ENCODE data around the gene RRP1.
A peak's percentile ranks its signal among the peaks of the same experiment; 100 is the strongest.

Gene RRP1

DNA sequence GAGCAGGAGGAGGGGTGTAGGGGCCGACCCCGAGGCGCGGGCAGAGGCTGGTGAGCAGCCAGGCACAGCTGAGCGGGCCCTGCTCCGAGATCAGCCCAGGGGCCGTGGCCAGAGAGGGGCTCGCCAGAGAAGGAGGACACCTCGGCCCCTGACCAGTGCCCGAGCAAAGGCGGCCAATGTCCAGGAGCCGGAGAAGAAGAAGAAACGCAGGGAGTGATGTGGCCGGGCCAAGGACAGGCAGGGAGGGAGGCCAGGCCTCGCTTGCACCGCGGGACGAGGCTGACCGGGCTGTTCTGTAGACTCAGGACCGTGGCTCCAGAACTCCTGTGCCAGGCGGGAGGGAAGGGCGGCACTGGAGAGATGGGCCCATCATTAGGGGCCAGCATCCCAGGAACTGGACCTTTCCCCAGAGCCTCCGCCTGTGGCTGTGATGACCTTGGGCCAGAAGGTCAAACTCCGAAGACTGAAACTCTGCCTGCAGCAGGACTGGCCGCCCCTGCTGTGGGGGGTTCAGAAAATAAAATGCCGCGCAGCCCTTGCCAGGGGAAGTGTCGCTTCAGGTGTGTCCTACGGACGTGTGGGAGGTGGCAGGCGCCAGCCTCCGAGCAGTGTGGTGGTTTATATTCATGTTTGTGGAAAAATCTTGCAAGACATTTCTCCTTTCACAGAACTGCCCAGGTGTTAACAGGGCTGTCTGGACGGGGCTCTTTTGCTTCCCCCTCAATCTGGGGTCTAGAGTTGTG is 14.4 kb downstream of the RRP1 start:
- DNase-seq = no peak

DNA sequence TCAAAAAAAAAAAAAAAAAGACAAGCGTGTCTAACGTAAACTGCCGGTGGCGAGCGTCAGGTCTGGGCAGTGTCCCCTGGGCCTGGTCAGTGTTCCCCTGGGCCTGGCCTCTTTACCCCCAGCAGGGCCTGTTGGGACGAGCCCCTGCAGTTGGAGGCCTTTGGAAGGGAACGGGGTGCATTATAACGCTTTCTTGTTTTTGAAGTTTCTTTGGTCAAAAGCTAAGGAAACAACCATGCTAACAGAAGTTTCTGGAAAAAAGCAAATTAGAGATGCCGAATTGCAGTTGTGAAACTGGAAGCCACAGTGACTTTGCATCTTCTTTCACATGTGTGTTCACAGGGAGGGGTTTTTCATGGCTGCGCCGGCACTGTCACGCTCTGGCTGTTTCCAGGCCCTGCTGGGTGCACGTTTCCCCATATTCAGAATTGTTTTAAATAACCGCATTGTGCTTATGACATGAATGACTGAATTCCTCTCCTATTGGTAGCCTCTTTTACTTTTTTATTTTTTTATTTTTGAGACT is 16.0 kb downstream of the RRP1 start:
- DNase-seq = no peak

DNA sequence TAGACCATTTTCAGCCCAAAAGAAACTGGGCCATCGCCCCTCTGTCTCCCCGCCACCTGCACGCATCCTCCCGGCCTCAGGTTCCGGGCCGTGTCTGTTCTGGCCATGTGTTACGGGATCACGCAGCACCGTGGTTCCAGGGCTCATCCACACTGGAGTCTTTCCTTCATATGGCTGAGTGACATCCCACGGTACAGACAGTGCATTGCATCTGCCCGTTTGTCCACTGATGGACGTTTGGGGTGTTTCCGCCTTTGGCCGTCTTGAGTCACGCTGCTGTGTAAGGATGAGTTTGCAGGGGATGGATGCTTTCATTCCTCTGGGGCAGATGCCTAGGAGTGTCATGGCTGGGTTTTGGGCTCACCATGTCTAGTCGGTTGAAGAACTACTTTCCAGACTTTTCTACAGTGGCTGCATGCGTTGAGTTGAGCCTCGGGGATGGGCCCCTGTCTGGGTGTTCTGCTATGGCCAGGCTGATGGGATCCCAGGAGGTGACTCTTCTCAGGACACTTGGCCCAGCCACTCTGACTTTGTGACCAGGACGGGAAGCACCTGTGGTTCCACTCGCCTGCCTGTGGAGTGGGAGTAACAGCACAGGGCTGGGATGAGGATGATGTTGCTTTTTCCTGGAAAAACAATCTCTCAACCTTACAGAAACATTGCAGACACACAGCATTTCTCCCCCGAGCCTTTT is 16.8 kb downstream of the RRP1 start:
- DNase-seq = no peak

DNA sequence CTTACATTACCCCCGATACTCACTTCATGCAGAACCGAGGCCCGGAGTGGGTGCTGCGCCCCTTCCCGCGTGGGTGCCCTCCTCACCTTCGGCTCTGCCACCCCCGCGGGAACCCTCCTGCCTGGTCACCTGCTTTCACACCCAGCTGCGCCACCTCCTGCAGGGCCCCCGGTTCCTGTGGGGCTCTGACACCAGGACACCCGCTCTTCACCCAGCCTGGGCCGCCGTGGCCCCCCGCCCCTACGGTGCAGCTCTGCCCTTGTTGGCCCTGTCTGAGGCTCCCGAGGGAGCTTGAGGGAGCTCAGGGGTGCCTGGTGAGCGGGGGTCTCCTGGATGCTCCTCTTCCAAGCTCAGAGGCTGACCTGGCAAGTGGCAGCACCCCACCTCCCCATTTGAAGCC is 19.0 kb downstream of the RRP1 start:
- no peak for DNase-seq

DNA sequence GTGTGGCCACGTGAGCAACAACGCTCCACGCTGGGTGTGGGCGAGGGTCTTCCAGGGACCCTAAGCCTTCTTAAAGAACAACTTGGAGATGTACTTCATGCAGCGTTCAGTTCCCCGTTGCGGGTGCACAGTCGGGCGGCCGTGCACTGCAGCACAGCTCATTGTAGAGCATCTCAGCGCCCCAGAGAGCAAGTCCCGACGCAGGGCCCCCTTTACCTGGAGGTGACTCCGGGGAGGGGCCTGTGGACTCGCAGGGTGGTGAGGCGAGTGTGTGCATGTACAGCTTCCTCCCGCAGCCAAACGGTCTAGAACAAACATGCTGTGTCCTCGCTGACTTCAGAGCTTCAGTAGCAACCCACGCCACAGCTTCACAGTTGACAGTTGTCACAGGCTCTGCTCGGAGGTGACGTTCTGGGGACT is 19.5 kb downstream of the RRP1 start:
- no peak for DNase-seq

DNA sequence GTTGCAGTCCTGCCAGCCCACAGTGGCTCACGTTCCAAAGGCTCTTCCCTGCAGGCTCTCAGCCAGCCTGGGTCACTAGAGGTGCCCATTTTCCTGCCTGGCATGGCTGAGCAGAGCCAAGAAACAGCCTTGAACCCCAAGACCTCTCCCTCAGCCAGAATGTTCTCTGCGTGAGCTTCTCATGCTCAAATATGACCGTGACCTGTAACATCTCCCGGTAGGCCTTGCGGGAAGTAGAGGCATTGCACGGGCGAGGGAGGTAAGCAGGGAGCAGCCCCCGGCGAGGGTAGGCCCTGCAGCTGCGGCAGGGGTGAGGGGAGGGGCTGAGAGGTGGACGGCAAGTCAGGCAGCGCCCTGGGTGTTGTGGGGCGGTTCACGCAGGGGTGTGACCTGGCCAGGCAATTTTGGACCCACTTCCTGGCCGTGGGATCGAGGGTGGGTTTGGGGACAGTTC is 20.0 kb downstream of the RRP1 start:
- no peak for DNase-seq

DNA sequence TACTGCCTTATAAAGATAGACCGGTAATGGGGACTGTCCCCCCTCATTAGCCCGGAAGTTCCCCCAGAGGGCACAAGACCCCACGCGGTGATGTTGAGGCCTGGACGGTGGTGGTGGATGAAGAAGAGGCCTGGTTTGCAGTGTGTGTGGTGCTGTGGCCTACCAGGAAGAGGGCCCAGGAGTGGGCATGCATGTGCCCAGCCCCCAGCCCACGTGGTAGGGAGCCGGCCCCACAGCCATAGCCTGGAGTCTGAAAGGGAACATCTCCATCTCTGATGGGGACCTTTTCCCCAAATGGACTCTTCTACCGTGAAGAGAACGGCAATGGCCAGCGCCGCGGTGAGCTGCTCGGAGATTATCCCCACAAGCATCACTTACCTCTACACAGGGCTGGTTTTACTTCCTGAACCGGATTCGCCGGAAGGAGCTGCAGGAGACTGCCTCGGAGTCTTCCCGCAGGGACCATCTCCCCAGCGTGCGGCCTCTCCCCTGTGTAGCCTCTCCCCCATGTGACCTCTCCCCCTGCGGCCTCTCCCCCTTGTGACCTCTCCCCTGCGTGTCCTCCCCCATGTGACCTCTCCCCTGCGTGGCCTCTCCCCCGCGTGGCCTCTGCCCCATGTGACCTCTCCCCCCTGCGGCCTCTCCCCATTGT is 20.6 kb downstream of the RRP1 start:
- DNase-seq = no peak

DNA sequence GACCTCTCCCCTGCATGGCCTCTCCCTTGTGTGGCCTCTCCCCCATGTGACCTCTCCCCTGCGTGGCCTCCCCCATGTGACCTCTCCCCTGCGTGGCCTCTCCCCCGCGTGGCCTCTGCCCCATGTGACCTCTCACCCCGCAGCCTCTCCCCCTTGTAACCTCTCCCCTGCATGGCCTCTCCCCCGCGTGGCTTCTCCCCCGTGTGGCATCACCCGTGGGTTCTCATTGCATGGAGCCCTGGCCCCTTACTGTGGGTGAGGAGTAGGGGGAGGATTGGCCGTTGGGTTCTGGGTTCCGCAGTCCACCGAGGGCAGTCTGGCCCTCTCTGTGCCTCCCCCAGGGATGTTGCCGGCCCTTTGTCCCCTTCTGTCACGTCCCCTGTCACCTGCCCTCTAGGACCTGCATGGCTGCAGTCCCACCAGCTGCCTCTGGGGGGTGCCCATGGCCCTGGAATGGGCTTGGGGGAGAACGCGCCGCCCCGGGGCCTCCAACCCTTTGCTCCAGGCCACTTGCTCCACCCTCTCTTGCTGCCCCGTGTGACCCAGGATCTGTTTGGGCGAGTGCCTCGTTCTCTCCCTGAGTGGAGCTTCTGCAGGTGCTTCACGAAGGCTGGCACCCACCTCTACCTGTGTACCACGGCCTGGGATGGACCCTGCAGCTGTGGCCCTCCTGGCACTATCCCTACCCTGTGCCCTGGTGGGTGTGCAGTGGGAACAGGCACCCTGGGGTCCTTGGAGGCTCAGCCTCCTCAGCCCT is 21.3 kb downstream of the RRP1 start:
- peak; percentile 67 for DNase-seq

DNA sequence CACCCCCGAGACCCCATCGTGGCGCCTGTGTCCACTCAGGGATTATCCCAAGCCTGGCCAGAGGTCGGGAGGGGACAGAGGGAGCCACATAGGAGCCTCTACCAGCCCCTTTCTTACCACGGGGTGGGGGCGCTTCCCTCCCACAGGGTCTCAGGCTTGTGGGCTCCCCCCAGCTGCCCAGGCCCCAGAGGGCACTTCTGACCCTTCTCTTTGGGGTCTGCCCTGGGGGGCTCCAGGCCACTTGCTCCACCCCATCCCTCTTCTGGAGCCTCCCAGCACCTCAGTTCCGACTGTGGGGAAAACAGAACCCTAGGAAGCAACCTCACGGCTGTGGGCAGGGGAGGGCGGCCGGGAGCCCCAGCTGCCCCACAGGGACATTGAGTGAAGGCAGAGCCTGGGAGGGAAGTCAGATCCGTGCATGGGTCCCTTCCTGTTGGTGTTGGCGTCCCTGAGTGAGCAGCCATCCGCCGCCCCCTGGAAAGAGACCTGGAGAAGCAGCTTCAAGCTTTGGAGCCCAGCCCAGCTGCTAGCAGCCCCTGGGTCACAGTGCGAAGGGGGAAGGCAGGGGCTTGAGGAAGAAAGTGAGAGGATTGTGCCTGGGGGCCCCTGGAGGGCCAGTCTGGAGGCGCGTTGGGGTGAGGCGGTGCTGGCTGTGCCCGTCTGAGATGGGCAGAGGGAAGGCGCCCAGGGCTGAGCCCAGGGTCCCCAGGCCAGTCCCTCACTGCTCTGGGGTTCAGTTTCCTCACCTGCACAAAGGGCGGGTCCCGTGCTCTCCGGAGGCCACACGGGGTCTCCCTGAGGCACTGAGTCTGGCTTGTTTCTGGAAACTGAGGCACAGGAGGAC is 22.1 kb downstream of the RRP1 start:
- DNase-seq = peak; percentile 30

DNA sequence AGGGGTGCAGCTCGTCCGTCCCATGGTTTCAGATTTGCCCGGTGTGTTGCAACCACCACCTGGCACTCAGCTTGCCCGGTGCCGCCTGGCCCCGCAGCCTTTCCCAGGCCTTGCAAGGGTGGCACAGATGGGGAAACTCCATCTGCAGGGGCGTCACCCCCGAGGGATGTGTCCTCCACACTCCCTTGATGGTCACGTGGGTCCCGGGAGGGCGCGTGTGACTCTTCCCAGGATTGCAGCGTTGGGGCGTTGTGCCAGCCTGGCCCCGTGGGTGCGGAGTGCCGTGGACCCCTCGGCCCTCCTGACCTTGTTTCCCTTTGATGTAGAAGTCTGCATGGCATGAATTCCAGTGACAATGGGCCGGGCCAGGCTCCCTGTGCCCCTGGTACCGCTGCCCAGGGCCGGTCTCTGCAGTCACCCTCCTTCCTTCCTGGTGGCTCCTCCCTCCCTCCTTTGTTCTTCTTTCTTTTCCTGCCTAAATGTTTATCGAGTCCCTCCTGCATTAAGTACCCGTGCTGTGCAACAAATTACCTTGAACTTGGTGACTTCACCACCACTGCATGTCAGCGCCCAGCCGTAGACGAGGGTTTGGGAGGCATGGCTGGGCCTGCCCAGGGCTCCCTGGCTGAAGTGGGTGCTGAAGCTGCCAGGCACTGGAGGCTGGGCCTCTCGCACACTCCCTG is 22.9 kb downstream of the RRP1 start:
- peak; percentile 93 for DNase-seq

DNA sequence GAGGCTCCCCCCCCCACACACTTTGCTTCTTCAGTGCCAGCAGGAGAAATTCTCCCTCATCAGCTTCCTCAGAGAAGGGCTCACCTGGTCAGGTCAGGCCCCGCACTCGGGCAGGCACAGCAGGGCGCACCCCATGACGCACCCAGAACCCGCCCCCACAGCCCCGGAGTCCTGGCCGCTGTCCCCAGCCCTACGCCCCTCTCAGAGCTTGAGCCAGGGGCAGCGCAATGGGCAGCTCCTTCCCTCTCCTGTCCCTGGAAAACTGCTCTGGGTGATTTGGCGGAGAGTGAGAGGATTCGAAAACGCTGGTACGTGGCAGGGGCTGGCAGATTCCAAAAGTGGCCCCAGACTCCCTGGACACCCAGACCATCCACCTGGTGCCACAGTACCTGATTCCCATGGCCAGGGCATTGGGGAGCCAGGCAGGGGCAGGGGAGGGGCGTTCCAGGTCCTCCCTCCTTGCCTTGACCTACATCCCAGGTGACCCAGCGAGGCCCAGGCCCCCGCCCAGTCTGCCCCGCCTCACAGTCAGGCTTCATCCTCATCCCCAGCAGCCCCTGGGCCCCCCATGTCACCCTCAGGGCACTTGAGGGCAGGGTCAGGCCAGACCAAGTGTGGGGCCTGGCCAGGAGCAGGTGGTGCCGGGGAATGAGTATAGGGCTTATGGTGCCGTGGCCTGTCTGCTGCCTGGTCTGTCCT is 23.7 kb downstream of the RRP1 start:
- DNase-seq = no peak

DNA sequence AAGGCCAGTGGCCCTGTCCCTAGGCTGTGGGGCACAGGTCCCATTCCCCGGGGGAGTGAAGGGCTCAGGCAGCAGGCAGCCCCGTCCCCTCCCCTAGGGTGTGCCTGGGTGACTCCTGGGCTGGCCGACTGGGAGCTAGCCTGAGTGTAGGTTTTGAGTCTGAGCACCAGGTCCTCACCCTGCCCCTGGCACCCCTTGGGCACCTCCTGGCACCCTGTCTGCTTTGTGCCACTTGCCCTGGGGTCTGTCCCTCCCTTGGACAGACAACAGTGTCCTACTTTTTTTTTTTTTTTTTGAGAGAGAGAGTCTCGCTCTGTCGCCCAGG is 24.2 kb downstream of the RRP1 start:
- DNase-seq = no peak

DNA sequence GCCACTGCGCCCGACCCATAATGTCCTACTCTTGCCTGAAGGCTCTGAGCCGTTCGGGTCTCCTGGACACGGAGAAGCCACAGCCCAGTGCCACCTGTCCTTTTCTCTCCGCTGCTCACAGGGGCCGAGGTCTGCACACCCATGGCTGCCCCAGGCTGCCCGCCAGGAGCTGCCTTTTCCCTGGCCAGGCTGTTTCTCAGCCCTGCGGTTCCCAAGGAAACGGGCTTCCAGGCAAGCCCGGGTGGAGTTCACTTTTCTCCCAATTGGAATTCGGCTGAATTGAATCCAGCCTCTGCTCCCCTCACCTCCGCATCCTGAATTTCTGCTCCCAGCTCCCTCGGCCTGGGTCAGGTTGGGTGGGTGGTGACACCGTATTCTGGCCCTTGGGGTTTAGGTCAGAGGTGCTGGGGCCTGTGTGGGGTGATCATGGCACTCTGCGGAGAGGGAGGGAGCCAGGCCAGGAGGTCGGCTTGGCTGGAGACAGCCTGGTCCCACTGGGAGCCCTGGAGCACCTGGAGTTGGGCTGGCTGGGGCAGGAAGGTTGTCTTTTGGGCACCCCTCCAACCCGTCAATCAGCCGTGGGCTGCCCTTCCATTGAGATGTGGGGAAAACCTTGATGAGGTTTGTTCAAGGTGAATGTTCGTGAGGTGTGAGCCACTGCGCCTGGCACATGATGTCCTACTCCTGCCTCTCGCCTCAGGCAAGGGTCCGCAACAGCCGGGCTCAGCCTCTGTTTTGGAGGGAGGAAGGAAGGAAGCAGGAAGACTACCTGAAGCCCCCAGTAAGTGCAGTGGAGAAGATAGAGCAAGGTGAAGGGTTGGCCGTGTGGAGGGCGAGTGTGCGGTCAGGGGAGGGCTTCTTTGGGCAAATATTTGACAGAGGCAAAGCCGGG is 25.1 kb downstream of the RRP1 start:
- no peak for DNase-seq

DNA sequence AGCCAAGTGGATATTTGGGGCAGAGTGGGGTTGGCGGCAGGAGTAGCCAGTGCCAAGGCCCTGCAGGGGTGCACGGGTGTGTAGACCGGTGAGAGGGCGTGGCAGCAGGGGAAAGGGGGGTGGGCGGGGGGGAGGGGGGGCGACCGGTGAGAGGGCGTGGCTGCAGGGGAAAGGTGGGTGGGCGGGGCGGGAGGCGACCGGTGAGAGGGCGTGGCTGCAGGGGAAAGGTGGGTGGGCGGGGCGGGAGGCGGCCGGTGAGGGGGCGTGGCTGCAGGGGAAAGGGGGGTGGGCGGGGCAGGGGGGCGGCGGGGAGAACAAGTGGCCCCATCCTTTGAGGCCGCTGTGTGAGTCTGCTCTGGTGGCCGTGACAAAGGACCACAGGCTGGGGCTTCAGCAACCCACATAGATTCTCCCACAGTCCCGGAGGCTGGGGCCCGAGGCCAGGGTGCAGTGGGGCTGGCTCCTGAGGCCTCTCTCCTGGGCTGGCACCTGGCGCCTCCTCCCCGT is 25.8 kb downstream of the RRP1 start:
- DNase-seq = peak; percentile 51

DNA sequence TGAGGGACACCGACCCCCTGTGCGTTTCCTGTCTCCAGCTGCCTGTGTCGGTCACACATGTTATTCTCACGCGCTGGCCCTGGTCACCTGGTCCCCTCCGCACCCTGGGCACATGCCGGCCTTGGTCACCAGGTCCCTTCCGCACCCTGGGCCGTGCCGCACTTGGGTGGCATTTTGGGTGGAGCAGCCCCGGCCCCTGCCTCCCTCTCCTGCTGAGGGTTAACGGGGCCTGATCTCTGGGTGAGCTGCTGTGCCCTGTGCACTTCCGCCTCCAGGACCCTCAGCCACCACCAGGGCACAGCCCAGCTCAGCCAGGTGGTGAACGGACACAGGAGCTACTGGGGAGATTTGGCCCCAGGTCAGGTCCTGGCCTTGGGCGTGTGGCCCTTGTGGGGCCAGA is 26.6 kb downstream of the RRP1 start:
- DNase-seq = no peak

DNA sequence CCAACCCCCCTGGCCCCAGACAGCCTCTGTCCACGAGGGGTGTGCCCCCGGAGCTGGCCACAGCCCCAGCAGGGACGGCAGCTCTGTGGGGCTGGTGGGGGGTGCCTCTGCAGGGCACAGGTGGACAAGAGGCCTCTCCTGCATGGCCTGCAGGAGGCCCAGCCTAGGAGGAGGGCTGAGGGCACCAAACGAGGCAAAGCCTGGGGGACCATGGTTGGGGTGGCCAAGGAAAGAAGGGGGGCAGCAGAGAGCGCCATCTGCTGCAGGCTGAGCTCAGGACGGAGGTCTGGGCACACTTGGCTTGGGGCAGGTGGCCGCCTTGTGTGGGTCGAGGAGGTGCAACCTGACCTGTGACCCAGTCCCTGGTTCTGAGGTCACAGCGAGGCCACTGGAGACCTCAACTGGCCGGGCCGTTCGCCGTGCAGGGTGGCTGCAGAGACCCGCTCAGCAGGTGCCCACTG is 27.3 kb downstream of the RRP1 start:
- no peak for DNase-seq

DNA sequence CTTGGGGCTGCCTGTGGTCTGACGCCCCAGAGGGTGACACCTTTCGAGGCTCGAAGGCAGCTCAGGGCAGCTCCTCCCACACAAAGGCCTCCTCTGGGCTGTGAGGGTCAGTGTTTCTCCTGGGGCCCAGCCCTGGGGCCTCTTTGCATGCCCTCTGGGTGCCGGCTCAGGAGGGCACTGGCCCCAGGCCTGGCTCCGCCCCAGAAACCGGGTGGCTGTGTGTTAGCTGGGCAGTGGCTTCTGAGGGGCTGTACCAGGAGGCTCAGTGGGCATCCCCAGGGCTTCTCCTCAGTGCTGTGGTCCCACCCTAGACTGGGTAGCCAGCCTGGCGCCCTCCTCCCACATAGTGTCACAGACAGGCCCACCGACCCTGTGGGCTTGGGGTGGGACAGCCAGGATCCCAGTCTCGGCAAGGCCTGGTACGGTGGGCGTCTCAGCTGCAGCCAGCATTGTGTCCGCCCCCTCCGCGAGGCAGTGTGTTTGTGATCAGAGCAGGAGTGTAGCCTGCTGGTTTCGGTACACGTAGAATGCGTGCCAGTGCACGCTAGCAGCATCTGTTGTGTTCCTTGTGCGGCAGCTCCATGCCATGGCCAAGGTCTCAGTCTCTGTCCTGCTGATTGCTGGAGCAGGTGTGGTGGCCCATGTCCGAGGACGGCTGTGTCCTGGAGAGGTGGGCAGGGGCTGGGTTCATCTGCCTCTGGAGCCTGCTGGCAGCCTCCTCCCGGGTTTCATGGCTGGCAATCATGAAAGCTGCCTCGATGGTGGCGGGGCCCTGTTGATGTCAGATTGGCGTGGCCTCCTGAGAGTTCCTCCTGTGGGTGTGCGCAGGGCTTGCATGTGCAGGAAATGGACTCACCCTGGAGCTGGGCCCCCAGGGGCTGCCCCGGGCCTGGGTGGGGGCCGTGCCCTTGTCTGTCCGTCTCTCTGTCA is 28.0 kb downstream of the RRP1 start:
- DNase-seq = no peak

DNA sequence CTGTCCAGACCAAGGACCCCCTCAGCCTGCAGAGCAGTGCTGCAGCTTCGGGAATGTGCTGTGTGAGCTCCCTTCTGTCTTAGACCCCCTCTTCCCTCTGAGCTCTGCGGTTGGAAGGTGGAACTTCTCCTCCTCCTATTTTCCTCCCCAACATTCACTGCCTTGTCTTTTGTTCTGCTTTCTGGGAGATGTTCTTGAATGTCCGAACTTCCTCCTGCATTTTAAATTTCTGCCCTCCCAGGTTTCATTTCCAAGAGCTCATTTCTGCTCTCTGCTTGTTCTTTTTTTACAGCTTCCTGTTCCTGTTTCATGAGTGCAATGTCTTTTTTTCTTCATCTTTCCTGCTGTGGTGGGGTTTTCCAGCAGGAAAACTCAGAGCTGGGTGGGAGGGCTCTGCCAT is 29.3 kb downstream of the RRP1 start:
- no peak for DNase-seq

All from NCI-H2171 (cell line).